GM12864 (cell line): ENCODE results near the gene KATNA1.
"Not testable (repeated sequence)": the region's sequence is repeated elsewhere in the genome, so short reads cannot be mapped to it uniquely, and the experiment has no call there.

Experiments used
- DNase-seq: peaks from one replicate; pipeline ENCODE4 v3.0.0-alpha.2; 2011; ENCODE audit warnings: low read depth
- H3K4me3 ChIP-seq: 2 replicates; pipeline ENCODE4 v1.5.1; 2011; ENCODE audit warnings: mild to moderate bottlenecking, low read depth, low read length, control low read depth
- CTCF ChIP-seq: IDR thresholded peaks from 2 replicates; pipeline ENCODE4 v1.5.1; 2011; ENCODE audit warnings: low read depth, mild to moderate bottlenecking, moderate library complexity, low read length, control low read depth, inconsistent platforms; ENCODE audit errors: missing control alignments

The KATNA1 gene

DNA sequence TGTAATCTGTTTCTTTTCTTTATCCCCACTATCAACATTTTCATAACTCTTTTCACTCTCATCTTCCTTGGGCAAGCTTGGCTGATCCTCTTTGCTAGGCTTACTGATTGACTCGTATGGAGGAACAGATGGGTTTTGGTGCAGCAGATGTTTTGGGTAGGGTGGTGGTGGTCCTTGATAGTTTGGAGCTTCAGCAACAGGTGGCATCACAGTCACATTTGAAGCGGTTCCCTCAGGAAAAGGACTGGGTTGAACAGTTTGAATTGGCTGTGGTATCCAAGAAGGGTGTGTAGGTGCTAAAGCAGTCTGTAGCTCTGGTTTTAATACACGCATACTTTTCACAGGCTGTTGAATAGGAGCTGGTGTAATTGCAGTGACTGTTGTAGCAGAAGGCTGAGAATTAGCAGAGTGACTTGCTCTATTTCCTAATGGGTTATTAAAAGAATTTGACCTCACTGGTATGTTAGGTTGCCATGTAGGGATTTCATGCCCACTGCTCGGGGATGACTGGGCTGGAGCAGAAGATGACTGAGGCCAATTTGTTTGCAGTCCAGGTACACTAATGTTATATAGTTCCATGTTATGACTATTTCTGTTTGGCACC is 34.8 kb upstream of the KATNA1 start:
- no peak for DNase-seq
- TF ChIP-seq CTCF: no peak

GRCh38 chr6:149681845-149682244 is 33.3 kb upstream of the KATNA1 start:
- not testable (repeated sequence) for H3K4me3 ChIP-seq, DNase-seq

More for the DNA sequence above, 34.8 kb upstream of the KATNA1 start:
- no peak overlapping the region for H3K4me3 ChIP-seq

- H3K4me3 ChIP-seq: no peak overlapping the region
- DNase-seq: no peak
- TF ChIP-seq CTCF: no peak
Observed at GRCh38 chr6:149681209-149681608, 32.7 kb upstream of the KATNA1 start.

DNA sequence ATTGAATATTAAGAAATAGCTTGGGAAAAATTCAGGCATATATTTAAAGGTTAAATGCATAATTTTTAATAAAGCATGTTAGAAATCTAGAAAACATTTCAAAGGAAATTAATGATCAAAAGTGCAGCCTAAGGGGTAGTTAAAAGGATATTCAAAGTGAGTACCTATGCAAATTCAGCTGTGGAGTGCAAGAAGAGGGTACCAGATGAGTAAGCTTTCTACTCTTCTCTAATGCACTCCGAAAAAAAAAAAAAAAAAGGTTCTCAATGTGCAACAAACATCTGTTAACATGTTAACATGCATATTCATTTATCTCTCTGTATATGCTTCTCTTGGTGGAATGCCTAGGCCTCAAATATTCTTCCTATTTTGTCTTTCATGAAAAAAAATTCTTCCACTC is 32.0 kb upstream of the KATNA1 start:
- TF ChIP-seq CTCF: no peak
- DNase-seq: no peak
- no peak overlapping the region for H3K4me3 ChIP-seq

DNA sequence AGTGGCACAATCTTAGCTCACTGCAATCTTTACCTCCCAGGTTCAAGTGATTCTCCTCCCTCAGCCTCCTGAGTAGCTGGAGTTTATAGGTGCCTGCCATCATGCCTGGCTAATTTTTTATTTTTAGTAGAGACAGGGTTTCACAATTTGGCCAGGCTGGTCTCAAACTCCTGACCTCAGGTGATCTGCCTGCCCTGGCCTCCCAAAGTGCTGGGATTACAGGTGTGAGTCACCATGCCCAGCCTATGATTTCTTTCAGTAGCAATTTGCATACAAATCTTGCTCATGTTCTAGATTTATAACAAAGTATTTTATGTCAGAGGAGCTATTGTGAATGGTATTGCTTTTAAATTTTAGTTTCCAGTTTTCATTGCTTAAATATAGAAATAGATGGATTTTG is 23.8 kb upstream of the KATNA1 start:
- H3K4me3 ChIP-seq, DNase-seq: not testable (repeated sequence)

GRCh38 chr6:149660028-149660427 is 11.5 kb upstream of the KATNA1 start:
- TF ChIP-seq CTCF: no peak
- DNase-seq: no peak
- H3K4me3 ChIP-seq: no peak overlapping the region

DNA sequence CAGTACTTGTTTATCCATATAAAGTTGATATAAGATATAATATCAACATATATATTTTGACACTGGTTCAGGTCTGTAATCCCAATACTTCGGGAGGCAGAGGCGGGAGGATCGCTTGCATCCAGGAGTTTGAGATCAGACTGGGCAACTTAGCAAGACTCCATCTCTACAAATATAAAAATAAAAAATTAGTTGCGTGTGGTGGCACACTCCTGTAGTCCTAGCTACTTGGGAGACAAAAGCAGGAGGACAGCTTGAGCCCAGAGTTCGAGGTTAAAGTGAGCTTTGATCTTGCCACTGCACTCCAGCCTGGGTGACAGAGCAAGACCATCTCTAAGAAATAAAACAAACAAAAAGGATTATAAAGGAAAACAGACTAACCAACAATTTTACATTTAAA is 8.9 kb upstream of the KATNA1 start:
- H3K4me3 ChIP-seq: no peak overlapping the region
- no peak for TF ChIP-seq CTCF
- DNase-seq: no peak

GRCh38 chr6:149651056-149651455 is 2.5 kb upstream of the KATNA1 start:
- TF ChIP-seq CTCF: no peak
- no peak overlapping the region for H3K4me3 ChIP-seq

More at GRCh38 chr6:149651056-149651455, 2.5 kb upstream of the KATNA1 start:
- no peak for DNase-seq
